ENCODE results near the gene MAJIN.
"Not testable (repeated sequence)": the region's sequence is repeated elsewhere in the genome, so short reads cannot be mapped to it uniquely, and the experiment has no call there.

Gene MAJIN

DNA sequence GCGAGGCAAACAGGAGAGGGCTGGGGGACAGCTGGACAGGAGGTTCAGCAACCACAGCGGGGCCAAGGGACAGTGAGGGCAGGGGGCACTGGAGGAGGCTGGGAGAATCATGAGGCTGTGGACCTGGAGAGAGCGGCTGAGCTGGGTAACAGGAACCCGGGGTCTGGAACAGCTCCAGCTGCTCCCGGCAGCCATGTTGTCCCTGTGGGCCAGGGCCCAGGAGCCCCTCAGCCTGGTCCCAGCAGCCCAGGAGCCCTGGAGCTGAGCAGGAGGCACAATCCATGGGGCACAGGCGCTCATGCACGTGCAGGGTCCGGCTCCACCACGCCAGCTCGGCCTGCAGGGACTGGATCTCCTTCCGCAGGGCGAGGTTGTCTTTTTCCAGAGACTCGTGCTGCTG lies 17.5 kb upstream of the MAJIN start:
- DNase-seq, result no peak

DNA sequence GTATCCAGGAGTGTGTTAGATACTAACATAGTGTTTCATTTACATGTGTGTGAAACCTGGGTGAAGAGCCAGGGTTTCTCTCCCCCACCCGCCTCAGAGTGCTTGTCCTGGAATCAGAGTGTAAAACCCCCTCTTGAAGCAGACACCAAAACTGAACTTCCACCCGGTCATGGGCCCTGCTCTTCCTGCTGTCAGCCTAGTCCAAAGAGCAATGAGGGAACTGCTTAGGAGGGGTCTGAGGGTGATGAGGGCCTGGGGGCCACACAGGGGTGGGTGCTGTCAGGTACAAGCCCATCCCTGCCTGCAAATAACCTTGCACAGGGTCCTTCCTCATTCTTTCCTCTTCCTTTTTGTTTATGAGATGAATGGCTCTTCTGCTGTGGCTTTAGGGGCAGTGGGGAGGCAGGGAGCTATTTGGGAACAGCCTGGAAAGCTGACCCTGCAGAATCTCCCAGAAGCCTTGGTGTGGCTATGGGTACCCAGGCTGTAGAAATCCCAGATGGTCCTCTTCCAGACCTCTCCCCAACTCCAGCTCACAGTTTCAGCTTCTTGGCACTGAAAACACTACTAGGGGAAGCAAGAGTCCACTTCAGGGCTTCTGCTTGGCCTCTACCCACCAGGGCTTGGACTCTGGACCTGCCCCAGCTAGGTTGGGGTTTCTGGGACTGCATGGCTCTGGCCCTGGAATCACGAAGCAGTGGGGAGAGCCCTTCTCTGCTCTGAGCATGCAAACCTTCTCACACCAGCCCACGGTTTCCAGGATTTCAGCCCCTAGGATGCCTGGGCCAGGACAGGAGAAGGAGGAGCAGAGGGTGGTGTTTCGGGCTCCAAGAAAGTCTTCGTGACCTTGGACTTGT lies 16.3 kb upstream of the MAJIN start:
- no peak for DNase-seq

DNA sequence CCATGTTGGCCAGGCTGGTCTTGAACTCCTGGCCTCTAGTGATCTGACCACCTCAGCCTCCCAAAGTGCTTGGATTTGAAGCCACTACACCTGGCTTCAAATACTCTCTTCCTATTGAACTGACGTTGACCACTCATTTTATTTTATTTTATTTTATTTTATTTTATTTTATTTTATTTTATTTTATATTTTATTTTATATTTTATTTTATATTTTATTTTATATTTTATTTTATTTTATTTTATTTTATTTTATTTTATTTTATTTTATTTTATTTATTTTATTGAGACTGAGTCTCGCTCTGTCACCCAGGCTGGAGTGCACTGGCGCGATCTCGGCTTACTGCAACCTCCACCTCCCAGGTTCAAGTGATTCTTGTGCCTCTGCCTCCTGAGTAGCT lies 11.4 kb upstream of the MAJIN start:
- not testable (repeated sequence) for DNase-seq

DNA sequence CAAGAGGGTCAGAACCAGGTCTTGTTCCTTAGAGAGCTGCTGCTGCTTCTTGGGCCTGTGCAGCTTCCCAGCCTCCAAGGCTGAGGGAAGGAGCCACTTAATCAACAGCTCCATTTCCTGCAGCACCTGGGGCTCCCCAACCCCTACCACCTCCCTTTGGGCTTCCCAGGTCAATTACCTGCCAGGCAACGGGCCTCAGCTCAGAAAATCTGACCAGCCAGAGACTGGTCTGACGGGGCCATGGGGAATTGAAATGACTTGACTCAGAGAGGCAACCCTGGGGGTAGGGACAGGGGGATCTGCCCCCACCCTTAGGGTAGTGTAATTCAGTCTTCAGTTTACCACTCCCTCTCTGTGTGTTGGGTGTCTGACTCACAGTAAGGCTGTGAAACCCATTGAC lies 4.7 kb upstream of the MAJIN start:
- DNase-seq, result no peak

DNA sequence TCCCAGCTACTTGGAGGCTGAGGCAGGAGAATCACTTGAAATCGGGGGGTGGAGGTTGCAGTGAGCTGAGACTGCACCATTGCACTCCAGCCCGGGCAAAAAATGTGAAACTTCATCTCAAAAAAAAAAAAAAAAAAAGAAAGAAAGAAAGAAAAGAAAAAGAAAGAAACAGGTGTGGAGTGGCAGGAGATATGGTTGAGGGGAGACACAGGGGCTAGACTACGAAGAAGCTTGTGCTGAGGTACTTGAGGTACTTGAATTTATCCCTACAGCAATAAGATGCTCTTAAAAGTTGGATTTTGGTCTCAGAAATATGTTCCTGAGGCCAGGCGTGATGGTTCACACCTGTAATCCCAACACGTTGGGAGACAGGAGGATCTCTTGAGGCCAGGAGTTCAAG lies 2.2 kb upstream of the MAJIN start:
- DNase-seq, result no peak

DNA sequence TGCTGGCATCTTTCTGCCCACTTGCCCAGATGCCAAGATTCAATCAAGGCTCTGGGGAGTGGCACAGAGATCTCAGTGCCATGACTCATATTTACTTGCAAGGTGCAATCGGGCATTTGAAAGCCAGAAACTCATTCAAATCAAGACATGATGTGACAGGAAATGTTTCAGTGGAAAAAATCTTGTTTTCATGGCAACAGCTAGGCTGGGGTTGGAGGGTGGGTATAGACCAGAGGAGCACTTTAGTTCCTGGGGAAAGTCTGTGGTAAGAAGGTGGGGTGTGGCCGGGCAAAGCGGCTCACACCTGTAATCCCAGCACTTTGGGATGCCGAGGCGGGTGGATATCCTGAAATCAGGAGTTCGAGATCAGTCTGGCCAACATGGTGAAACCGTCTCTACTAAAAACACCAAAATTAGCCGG lies 1.2 kb downstream of the MAJIN start:
- DNase-seq, result no peak

DNA sequence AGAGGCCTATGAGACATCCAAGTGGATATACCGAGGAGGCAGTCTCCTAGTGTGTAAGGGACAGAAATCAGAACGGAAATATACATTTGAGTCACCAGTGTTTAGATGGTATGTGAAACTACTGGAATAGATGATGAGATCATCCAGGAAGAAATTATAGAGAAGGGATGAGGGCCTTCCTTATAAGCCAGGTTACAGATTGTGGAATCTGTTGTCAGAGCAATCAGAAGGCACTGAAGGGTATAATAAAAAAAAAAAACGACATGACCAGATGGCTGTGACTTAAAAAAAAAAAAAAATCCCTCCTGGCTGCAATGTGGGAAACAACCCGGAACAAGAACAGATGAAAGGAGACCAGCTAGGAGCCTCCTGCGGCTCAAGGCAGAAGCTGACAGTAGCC lies 2.7 kb downstream of the MAJIN start:
- peak; percentile 24 to 79 for DNase-seq

DNA sequence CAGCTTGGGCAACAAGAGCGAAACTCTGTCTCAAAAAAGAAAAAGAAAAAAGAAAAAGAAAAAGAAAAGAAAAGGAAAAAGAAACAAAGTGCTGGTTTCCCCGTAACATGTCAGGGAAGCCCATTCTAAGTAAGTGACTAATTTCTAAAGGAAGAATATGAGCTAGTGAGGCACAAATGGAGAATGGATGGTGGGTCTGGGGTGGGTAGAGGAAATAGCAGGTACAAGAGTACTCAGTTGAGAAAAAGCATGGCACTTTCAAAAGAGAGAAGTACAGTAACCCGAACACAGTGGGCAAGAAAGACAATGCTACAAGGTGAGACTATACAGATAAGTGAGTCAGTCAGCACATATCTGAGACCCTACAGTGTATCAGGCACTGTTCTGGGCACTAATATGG lies 4.5 kb downstream of the MAJIN start:
- DNase-seq, result no peak

DNA sequence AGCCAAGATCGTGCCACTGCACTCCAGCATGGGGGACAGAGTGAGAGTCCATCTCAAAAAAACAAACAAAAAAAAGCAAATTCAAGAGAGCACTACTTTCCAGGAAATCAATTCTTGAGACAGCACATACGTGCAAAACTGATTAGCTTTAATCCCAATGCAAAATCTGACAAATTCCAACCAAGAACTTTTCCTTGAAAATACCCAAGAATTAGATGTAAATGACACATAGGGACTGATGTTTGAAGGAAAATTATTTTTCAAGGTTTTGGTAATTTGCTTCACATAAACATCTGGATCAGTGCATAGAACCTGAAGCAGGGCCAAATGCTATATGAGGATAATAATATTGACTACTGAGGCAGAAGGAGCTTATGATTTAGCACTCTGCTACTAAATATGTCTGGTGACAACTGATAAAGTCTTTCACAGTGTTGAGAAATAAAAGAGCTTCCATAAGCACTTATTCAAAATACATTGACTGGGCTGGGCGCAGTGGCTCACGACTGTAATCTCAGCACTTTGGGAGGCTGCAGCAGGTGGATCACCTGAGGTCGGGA lies 8.8 kb downstream of the MAJIN start:
- no peak for DNase-seq

DNA sequence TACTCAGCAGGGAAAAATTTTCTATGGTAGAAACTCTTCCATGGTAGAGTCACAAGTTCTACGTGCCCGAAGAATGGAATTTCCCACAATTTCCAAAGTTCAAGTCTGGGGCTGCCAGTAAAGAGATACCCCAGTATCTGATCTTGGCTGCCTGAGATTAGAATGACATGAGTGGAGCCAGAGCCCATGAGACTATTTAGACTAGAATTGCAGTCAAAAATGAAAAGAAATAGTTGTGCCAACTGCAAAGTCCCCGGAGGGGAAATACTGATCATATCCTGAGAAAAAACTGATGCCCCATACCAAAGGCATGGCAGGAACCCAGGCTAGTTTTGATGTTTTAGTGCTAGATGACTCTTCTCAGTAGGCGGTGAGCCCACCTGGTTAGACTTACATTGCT lies 11.2 kb downstream of the MAJIN start:
- no peak for DNase-seq

DNA sequence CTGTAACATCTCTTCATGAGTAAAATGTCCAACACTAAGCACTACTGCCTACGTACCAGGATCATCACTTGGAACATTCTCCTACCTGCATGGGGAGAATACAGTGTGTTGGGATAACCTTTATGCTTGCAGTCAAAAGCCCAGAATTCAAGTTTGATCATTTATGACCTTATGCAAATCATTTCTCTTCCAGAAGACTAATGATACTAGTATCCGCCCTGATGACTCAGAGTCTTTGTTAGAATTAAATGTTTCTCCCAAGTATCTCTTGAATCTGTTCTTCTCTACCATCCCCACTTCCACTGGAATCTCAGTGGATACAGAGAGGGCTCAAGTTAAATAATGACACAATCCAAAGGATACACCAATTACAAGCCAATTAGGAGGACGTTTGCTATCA lies 12.4 kb downstream of the MAJIN start:
- DNase-seq, result no peak

DNA sequence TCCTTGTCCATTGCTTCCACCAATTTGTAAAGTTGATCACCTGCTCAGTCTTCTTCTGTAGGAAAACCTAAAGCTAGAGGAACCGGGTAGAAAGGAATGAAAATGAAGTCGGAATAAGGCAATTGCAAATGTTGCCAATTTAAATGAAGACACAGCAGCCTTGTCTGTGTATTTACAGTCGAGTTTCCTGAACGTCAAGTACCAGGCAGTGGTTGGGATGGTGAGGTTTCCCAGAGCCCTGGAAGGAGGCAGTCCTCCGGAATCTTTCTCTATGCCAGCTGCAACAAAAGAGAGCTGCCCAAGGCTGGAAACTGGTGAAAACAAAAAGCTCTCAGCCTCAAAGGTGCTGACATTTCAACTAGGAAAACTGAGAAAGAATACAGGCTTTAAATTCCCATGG lies 17.7 kb downstream of the MAJIN start:
- DNase-seq, result no peak

DNA sequence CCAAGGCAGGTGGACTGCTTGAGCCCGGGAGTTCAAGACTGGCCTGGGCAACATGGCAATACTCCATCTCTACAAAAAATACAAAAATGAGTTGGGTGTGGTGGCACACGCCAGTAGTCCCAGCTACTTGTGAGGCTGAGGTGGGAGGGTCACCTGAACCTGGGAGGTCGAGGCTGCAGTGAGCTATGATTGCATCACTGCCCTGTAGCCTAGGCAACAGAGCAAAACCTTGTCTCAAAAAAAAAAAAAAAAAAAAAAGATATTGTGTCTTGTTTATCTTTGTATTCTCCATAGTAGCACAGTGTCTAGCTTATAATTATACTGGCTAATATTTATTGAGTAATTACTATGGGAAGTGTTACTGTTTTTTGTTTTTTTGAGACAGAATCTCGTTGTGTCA lies 20.4 kb downstream of the MAJIN start:
- DNase-seq, result no peak

DNA sequence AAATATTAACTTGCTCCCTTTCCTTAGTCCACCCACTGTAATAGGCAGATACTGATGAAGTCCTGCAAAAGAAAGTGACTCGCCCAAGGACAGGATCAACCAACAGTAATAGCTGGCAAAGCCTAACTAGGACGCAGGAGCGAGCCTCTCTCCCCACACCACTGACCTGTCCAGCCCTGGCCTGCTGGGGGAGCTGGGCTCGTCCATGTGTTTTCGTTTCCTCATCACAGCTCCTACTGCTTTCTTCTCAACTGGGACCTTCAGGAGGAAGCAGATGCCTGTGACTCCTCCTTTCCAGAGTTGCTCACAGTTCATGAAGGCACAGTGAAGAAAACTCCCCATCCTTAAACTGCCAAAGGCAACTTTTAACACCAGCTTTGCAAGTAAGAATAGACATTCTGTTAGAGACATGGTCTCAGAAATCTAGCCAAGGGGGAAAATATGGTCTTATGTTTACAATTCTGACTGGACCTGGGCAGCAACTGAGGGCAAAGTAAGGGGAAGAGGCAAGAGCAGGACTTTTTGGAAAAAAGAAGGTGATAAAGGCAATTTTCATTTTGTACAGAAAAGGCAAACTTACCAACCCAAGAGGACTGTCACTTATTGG lies 24.6 kb downstream of the MAJIN start:
- no peak for DNase-seq

DNA sequence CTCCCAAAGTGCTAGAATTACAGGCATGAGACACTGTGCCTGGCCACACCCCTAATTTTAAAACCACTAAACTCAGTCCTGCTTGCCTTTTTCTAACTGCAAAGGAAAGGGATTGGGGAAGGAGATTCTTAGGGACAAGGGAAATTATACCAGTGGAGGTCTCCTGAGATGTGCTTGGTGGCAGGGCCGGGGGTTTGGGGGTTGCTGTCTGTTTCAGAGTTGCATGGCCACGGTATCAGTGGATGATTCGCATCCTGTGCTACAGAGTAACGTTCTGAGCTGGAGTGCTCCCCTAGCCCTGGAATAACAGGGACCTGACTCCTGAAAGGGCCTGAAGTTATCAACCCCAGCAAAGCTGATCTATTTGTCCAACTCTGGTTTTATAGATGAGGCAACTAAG lies 35.4 kb downstream of the MAJIN start:
- DNase-seq, result no peak

DNA sequence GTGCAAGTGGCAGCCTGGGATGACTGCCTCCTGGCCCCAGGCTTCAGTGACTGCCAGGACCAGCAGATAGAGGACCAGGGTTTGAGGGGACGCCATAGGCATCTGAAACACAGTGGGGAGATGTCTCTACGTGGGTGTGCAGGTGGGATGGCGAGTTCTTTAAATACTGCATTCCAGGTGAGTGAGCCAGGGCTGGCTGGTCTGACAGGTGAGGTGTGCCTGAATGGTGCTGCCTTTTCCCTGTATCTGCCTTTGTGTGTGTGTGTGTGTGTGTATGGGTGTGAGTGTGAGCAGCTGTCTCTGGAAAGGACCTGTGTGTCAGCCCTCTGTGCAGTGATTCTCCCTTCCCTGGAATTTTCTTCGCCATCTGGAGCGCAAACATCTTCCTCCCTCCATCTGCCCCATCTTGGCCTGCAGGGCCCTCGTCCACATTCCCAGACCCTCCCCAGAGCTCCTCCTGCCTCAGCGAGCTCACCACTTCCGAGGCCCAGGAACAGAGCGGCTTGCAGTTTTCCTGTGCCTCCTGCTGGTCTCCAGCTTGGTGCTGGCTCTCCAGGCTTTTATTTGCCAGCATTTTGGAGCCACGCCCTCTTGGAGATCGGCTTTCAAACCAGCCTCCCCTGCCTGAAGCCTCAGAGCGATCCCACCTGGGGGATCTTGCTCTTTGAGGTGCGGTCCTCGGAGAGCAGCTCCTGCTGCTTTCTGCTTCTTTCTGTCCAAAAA lies 36.4 kb downstream of the MAJIN start, which contains the start of gene GPHA2:
GPHA2 (minus strand) TSS at position 535 of the 723 bp plus-strand sequence; CDS start at position 102, 433 bp downstream.
- DNase-seq, result peak; percentile 67 to 78

DNA sequence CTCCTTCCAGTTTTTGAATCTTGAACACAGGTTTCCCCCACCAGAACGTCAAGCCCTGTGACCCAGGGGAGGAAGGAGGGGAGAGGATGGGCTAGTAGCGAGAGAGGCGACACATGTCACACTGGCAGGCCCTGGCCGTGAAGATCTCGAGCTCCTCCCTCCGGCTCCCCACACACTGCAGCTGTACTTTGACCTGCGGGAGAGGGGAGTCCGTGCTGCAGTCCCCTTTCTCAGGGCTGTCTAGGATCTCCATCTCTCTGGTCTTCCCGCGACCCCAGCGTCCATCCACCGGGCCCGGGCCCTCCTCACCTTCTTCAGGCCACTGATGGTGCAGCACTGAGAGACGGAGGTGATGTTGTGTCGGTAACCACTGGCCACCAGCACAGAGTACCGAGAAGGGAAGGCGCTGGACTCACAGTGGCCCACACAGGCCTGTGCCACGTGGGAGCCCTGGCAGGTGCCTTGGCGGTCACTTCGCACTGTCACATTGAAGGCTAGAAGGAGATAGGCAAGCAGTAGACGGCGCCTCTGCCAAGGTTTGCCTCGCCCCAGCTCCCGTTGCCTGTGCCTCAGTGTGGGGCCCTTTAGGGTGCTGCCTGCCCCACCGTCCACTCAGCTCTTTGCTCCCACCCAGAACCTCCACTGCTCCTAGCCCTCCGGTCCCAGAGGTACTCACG lies 37.1 kb downstream of the MAJIN start:
- no peak for DNase-seq

DNA sequence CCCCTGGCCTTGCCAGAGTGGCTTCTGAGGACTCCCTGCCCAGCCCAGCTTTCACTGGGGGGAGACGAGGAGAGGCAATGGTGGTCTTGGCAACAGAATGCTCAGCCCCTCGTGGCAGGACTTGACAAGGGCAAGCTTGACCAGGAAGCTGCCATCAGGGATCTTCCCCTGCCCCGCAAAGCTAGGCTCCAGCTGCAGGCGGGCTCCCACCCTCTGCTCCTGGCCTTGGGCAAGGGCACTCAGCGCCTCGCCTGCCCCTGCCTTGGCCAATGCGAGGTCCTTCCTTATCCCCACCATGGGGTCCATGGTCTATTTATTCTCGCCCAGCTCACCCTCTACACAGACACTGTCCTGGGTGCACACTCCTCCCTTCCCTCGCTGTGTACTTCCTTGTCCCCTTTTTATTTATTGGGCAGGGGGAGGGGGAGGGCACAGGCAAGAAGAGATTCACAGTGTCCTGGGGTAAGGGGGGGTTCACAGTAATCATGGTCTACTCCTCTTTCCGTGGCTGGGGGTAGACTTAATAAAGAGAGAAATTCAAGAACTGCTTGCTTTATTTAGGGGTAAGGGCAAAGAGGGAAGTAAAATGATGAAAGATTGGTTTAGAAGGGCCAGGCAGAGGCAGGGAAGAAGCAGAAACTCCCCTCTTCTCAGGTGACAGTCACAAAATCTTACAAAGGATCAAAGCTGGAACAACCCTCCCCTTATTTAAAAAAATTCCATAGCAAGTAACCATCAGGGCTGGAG lies 37.8 kb downstream of the MAJIN start:
- DNase-seq, result no peak

DNA sequence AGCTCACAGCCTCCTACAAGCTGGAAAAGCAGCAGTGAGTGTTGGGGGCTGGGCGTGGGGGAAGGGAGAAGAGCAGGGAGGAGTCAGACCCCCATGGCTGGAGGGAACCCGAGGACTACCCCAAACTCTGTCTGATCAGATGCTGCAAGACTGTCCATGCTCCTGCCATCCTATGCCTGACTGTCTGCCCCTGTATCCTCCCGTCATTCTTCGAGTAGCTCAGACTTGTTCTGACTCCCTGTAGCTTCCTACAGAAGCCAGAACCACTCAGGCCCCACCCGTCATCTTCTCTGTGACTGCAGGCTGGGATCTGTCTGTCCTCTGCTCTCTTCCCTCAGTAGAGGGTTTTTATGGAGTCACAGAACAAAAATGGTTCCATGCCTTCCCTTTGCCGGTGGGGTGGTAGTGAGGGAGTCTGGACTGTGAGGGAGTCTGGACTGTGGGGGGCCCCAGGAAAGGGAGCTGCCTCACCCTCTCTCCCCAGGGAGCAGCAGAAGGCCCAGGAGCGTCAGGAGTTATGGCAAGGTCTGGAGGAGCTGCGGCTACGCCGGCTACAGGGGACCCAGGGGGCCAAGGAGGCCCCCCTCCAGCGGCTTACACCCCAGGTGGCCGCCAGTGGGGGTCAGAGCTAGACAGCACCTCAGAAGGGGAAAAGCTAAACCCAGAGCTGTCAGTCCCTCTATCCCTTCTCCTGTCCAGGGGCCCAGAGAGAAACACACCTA lies 38.5 kb downstream of the MAJIN start:
- DNase-seq, result no peak

DNA sequence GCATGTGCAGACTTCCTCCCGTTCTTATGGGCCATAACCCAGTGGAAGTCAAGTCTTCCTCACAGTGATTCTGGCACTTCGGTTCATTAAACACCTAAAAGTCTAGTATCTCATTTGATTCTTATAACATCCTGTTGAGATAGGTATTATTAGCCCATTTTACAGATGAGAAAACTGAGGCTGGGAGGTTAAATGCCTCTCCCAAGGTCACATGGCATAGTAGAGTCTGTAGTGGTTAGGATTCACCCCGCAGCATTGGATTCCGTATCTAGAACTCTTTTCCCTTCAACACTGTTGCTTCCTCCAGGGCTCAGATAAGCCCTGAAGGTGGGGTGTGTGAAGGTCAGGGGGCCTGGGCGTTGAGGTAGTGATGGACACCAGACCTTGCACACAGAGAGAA lies 39.6 kb downstream of the MAJIN start:
- DNase-seq, result no peak

DNA sequence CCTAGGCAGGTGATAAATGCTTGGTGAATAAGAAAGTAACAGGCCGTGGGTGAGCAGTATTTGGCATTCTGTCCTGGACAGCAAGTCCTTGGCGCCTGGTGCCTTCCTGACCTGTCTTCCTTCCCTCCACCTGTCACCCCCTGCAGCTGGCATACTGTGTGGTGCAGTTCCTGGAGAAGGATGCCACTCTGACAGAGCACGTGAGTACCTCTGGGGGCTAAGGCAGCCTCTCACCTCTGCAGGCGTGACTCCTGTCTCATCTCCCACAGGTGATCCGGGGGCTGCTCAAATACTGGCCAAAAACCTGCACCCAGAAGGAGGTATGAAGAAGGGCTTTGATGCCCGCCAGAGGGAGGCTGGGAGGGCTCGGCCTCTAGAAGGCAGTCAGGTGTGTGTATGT lies 40.6 kb downstream of the MAJIN start:
- DNase-seq, result no peak

DNA sequence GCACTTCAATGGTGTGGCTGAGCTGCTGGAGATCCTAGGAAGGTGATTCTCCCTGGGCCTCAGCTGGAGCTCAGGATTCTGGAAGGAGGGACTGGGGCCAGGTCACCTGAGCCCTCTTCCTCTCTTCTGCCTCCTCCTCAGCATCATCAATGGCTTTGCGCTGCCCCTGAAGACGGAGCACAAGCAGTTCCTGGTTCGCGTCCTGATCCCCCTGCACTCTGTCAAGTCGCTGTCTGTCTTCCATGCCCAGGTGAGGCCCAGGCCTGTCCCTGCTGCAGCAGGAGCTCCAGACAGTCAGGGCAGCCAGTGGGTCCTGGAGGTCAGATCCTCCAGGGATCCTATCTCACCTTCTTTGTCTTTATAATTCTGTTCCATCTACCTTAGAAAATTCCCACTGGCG lies 41.6 kb downstream of the MAJIN start:
- no peak for DNase-seq
